Tongue (tissue), 2 donors: ENCODE results near the gene TNIP1. TPM values are rescaled to one million over a fixed set of nuclear protein-coding genes. Genes with fewer than 3 reads are reported as not detected.

Experiments
- DNase-seq: peaks from one replicate; pipeline ENCODE4 v3.0.0-alpha.2; 2015
- total RNA-seq: library from RNA; depleted of rRNA; stranded (reverse); fragments of >200 nt; gene quantifications from one replicate; pipeline ENCODE4 v1.2.3, GENCODE V29; 2014

TNIP1 gene
- total RNA-seq, 1 donor from 2014 or later, result 75.0 TPM

DNA sequence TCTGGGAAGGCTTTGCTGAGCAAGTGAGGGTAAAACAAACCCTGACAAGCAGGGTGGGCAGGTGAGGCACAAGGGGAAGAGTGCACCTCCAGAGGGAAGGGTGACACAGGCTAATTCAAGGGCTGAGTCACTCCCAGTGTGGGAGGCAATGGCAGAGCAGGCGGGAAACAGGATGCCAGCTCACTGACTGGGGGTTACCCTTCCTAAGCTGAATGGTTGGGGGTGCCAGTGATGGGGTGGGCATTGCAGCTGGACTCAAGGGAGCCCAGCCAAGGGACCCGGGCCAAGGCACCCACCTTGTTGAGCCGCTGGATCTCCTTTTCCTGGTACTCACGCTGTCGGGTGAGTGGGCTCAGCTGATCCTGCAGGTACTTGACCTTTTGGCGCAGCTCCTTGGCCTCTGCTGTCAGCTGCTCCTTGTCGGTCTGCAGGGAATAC, 42.0 kb downstream of the TNIP1 start:
- no peak for DNase-seq

GRCh38 chr5:151038412-151038745, 42.5 kb downstream of the TNIP1 start:
- DNase-seq, result no peak

DNA sequence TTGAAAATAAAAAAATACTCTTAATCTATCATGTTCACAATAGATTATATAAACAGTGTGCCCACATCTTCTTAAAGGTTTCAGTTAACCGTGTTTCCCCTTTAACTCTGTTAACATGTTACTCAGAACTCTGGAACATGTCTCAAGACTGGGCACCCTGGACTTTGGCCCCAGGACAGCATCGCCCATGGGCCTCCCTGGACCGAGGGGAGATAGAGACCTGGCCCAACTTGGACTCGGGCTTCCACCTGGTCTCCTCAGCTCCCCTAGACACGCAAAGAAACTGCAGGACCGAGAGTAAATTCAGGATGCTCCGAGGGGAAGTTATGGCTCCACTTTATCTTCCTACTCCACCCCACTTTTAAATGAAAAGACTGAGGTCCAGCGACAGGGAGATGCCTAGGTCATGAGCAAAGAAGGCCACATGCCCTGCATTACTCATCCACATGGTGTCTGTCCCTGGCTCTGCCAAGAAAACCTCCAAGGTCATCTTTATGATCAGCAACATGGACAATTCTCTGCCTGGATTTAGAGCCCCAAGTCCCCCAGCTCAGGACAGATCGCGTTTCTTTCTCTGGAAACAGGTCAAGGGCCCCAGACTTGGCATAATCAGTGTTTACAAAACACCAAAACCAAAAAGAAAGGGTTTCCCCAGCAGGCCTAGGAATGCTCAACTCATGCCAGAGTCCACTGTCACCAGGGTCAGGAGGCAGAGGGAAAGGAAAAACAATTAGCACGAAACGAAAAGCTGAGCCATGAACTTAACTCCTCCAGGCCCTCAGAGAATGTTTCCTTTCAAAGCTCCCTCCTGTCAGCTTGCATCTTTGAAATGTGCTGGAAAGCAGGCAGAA, 43.0 kb downstream of the TNIP1 start:
- DNase-seq, result peak; percentile 63

- no peak for DNase-seq
Measured at GRCh38 chr5:151036556-151036955, 44.3 kb downstream of the TNIP1 start.

DNA sequence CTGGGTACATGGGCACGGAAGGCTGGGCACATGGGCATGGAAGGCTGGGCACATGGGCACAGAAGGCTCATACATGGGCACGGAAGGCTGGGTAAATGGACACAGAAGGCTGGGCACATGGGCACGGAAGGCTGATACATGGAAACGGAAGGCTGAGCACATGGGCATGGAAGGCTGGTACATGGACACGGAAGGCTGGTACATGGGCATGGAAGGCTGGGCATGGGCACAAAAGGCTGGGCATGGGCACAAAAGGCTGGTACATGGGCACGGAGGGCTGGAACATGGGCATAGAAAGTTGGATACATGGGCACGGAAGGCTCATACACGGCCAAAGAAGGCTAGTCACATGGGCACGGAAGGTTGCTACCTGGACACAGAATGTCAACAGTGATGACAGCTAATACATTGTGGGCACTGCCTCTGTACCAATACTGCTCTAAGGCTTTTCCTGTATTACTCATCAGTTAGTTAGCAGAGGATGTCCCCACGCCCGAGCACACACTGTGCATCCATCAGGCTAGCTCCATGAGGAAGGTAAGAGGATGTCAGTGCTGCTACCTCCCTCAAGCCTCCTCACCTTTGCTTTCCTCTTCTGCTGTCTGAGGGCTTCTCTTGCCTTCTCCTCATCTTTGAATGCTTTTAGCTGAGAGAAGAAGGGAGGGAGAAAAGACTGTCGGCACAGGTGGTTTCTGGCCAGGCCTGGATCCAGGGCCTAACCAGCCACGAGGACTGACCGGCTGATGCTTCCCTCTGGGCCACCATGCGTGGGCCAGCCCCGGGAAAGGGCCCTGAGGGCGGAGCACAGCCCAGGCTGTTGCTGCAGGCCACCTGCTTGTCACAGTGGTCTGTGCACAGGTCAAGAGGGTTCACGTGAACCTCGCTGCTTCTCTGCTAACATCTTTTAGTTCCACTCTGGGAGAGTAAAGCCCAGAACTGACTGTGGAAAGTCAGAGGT, 46.1 kb downstream of the TNIP1 start:
- no peak for DNase-seq

GRCh38 chr5:151033217-151033934, 47.5 kb downstream of the TNIP1 start:
- no peak for DNase-seq

DNA sequence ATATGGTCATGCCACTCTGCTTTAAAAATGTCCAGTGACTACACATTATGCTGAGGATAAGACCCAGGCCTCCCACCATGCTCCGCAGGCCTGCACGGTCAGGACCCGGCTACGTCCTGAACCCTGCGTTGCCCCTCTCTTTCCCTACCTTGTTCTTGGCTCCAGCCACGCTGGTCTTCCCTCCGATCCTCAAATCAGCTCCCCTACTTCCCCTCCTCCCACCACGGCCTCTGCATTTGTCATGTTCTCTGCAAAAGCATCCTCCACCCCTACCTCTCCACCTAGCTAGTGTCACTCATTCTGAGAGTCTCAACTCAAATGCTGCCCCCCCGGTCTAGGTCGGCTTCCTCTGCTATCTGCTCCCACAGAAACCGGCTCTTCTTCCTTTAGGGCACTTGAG, 49.3 kb downstream of the TNIP1 start:
- no peak for DNase-seq

- no peak for DNase-seq
Measured at GRCh38 chr5:151030379-151030778, 50.5 kb downstream of the TNIP1 start.

DNA sequence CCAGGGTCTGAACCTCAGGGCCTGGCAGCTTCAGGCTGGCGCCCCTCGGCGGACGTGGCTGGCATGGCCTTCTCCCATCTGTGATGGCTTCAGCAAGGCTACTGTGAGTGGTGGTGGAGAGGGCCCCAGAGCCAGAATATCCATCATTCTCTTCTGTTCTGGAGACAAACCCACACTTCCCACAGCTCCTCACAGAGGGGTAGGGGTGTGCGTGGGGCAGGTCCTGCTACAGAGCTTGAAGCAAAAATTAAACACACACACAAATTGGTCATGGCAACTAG, 50.8 kb downstream of the TNIP1 start:
- DNase-seq, result no peak

GRCh38 chr5:151029179-151030055, 51.4 kb downstream of the TNIP1 start:
- DNase-seq, result no peak

GRCh38 chr5:151028717-151029116, 52.1 kb downstream of the TNIP1 start:
- DNase-seq, result no peak

DNA sequence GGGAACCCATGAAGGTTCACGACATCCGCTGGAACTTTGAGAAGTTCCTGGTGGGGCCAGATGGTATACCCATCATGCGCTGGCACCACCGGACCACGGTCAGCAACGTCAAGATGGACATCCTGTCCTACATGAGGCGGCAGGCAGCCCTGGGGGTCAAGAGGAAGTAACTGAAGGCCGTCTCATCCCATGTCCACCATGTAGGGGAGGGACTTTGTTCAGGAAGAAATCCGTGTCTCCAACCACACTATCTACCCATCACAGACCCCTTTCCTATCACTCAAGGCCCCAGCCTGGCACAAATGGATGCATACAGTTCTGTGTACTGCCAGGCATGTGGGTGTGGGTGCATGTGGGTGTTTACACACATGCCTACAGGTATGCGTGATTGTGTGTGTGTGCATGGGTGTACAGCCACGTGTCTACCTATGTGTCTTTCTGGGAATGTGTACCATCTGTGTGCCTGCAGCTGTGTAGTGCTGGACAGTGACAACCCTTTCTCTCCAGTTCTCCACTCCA, 52.8 kb downstream of the TNIP1 start:
- DNase-seq, result no peak

DNA sequence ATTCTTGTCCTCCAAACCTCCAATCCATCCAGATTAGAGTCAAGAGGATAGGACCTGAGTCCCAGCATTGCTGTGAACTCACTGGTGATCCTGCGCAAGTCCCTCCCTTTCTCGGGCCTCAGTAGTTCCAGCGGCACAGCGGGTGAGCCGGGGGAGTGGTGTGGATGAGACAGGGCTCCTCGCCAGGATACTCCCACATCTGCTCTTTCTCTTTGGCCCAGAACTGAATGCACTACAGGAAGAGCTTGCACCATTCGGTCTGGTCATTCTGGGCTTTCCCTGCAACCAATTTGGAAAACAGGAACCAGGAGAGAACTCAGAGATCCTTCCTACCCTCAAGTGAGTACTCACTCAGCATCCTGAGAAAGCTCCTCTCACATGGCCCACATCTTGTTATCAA, 54.2 kb downstream of the TNIP1 start:
- DNase-seq, result no peak

- no peak for DNase-seq
Measured at GRCh38 chr5:151026088-151026487, 54.7 kb downstream of the TNIP1 start.

DNA sequence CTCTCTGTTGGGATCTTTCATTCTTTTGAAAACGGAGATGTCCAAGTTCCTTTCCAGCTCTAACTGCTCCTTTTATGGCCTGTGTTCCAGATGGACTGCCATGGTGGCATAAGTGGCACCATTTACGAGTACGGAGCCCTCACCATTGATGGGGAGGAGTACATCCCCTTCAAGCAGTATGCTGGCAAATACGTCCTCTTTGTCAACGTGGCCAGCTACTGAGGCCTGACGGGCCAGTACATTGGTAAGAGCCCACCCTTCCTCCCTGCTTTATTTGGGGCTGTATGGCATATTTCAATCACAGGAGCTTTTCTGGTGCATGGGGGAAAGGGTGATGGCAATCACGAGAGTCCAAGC, 55.6 kb downstream of the TNIP1 start:
- no peak for DNase-seq

- DNase-seq, result no peak
Measured at GRCh38 chr5:151024440-151025249, 56.2 kb downstream of the TNIP1 start.

DNA sequence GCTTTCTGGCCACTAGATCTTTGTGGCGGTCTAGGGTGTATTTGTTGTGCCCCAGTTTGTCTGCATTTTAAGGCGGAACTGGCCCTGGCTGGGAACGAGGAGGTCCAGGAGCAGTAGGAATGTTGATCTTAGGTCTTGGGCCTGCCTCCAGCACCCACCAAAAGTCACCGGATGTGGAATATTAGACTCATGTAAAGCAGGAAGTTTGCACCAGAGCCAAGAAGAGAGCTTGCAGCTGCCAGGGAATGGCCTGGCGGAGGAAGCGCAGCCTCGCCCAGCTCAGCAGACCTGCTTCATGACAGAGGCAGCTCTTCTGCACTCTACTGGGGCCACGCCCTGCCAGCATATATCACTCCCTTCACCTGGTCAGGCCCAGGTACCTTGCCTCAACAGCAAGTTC, 57.2 kb downstream of the TNIP1 start:
- no peak for DNase-seq

GRCh38 chr5:151023047-151023615, 57.7 kb downstream of the TNIP1 start:
- no peak for DNase-seq

- DNase-seq, result no peak
Measured at GRCh38 chr5:151022511-151023018, 58.3 kb downstream of the TNIP1 start.

DNA sequence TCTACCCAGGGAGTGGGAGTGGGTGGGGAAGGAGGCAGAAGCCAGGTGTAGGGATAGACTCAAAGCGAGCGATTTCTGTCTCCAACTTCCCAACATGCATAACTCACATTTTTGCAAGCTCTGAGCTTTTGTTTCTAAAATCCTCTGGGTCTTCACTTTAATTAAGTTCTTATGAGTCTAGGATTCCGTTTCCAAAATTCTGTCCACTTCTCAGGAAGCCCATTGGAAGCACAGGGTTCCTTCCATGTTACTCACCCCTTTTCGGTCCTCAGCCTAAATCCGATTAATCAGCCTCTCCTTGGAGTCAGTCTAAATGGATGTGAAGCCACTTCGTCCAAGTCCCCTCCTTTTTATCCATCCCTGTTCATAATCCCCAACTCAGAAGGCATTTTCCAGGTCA, 59.1 kb downstream of the TNIP1 start:
- peak; percentile 64 for DNase-seq
